HG03097 (cell line): ENCODE results near the gene ELFN1.

Source experiments
- ATAC-seq: cut with Tn5 transposase; IDR thresholded peaks from one replicate; pipeline ENCODE4 v1.9.1; 2021; ENCODE audit not compliant: unreplicated experiment, low FRiP score

Gene ELFN1

GRCh38 chr7:1721047-1721690 is 51.1 kb downstream of the ELFN1 start:
- ATAC-seq: no peak

GRCh38 chr7:1723254-1723653 is 53.2 kb downstream of the ELFN1 start:
- ATAC-seq: no peak

- no peak for ATAC-seq
These were observed 54.2 kb downstream of the ELFN1 start for GRCh38 chr7:1724118-1724910.

GRCh38 chr7:1725199-1725690 is 55.2 kb downstream of the ELFN1 start:
- ATAC-seq: no peak

GRCh38 chr7:1725766-1726630 is 55.9 kb downstream of the ELFN1 start:
- ATAC-seq: no peak

- ATAC-seq: no peak
These were observed 57.0 kb downstream of the ELFN1 start for GRCh38 chr7:1727079-1727478.

- ATAC-seq: no peak
These were observed 57.9 kb downstream of the ELFN1 start for GRCh38 chr7:1727812-1728570.

- no peak for ATAC-seq
These were observed 59.1 kb downstream of the ELFN1 start for GRCh38 chr7:1729183-1729582.

- ATAC-seq: no peak
These were observed 59.7 kb downstream of the ELFN1 start for GRCh38 chr7:1729773-1730172.

- ATAC-seq: no peak
These were observed 62.0 kb downstream of the ELFN1 start for GRCh38 chr7:1732072-1732471.

- ATAC-seq: no peak
These were observed 62.6 kb downstream of the ELFN1 start for GRCh38 chr7:1732645-1733044.

- no peak for ATAC-seq
These were observed 63.3 kb downstream of the ELFN1 start for GRCh38 chr7:1733206-1733907.

- ATAC-seq: no peak
These were observed 64.0 kb downstream of the ELFN1 start for GRCh38 chr7:1733908-1734730.

GRCh38 chr7:1735262-1735661 is 65.2 kb downstream of the ELFN1 start:
- ATAC-seq: no peak

GRCh38 chr7:1735806-1736483 is 65.9 kb downstream of the ELFN1 start:
- no peak for ATAC-seq

GRCh38 chr7:1736484-1736817 is 66.4 kb downstream of the ELFN1 start:
- no peak for ATAC-seq

- no peak for ATAC-seq
These were observed 66.8 kb downstream of the ELFN1 start for GRCh38 chr7:1736830-1737229.

- ATAC-seq: no peak
These were observed 67.4 kb downstream of the ELFN1 start for GRCh38 chr7:1737523-1737922.

- no peak for ATAC-seq
These were observed 67.9 kb downstream of the ELFN1 start for GRCh38 chr7:1737956-1738355.
